K562 (cell line): ENCODE results near the gene IQCN. TPM values are rescaled to one million over a fixed set of nuclear protein-coding genes. Genes with fewer than 3 reads are reported as not detected.

Source experiments
- ARNT ChIP-seq, 2 experiments: fragments of 450-650 bp; IDR thresholded peaks; 2 replicates each; pipeline ENCODE4 v1.6.1; 2016; ENCODE audit warnings: mild to moderate bottlenecking in 1 of 2
- EP400 ChIP-seq: fragments of 450-650 bp; IDR thresholded peaks from 2 replicates; pipeline ENCODE4 v1.6.1; 2017; ENCODE audit warnings: antibody characterized with exemption, mild to moderate bottlenecking, moderate library complexity
- HSF4 ChIP-seq: fragments of 250-450 bp; sonication (Bioruptor Pico); IDR thresholded peaks from 2 replicates; pipeline ENCODE4 v2.1.2; 2022; ENCODE audit warnings: mild to moderate bottlenecking, moderate library complexity, borderline replicate concordance
- KAT8 ChIP-seq: fragments of 450-650 bp; IDR thresholded peaks from 2 replicates; pipeline ENCODE4 v1.6.1; 2016; ENCODE audit warnings: low read depth, mild to moderate bottlenecking
- MEF2A ChIP-seq: IDR thresholded peaks from 2 replicates; pipeline ENCODE4 v1.6.1; 2011; ENCODE audit warnings: low read depth, mild to moderate bottlenecking, low read length, moderate library complexity; ENCODE audit not compliant: control insufficient read depth
- NRF1 ChIP-seq, 2 experiments: fragments of 450-650 bp; IDR thresholded peaks in 1 of 2; conservative IDR thresholded peaks in 1 of 2; 2 replicates each; pipeline ENCODE4 v1.6.1; 2014; ENCODE audit warnings: mild to moderate bottlenecking in 2 of 2
- PCBP1 ChIP-seq: fragments of 200-400 bp; formaldehyde crosslinking; IDR thresholded peaks from 2 replicates; pipeline ENCODE4 v1.6.1; 2018; ENCODE audit warnings: mild to moderate bottlenecking, low read depth, low read length; ENCODE audit not compliant: poor library complexity, severe bottlenecking
- PHF20 ChIP-seq: fragments of 450-650 bp; IDR thresholded peaks from 2 replicates; pipeline ENCODE4 v1.6.1; 2018; ENCODE audit not compliant: partially characterized antibody
- SIX5 ChIP-seq, 2 experiments: IDR thresholded peaks; 2 replicates each; pipeline ENCODE4 v1.6.1; 2011; ENCODE audit warnings: low read length in 2 of 2, borderline replicate concordance in 1 of 2, low read depth in 1 of 2, mild to moderate bottlenecking in 1 of 2, moderate library complexity in 1 of 2; ENCODE audit not compliant: insufficient read depth in 1 of 2
- ZFX ChIP-seq: sonication (generic); formaldehyde crosslinking; IDR thresholded peaks from 2 replicates; pipeline ENCODE4 v1.8.0; 2022; ENCODE audit warnings: mild to moderate bottlenecking, missing genetic modification reagents, moderate library complexity
- polyA plus RNA-seq, 8 experiments: library from polyadenylated mRNA; depleted of rRNA in 4 of 8; stranded (reverse) in 5 of 8; unstranded in 3 of 8; fragments of >200 nt; fragmentation: Nextera tagmentation in 2 of 8; fragmentation: Illumina TruSeq in 1 of 8; extraction: Ambion mirVana in 2 of 8; extraction: Trizol in 1 of 8; gene quantifications; 2 replicates each; pipeline versions ENCODE4 v1.2.1 to v1.2.3, GENCODE V29; 2011 to 2014; ENCODE audit warnings: inconsistent platforms in 1 of 8, missing spikeins in 1 of 8
- total RNA-seq, 7 experiments: library from RNA; depleted of rRNA in 6 of 7; stranded (reverse); fragments of >200 nt in 6 of 7; fragmentation: Illumina TruSeq in 2 of 7; extraction: Trizol in 2 of 7; gene quantifications; 2 replicates each; pipeline versions ENCODE4 v1.2.1 to v1.2.3, GENCODE V29; 2011 to 2021; ENCODE audit warnings: low replicate concordance in 1 of 7
- TF ChIP-seq, protein P1 (sequence below): fragments of 250-450 bp; sonication (Bioruptor Pico); IDR thresholded peaks from 2 replicates; pipeline ENCODE4 v1.9.0; 2021; ENCODE audit warnings: mild to moderate bottlenecking, inconsistent platforms
- TF ChIP-seq, protein P2 (sequence below): fragments of 250-450 bp; sonication (Bioruptor Pico); IDR thresholded peaks from 2 replicates; pipeline ENCODE4 v1.4.0; 2020
- TF ChIP-seq, protein P3 (sequence below): sonication (generic); formaldehyde crosslinking; IDR thresholded peaks from 2 replicates; pipeline ENCODE4 v1.8.0; 2023; ENCODE audit warnings: missing genetic modification reagents, mild to moderate bottlenecking, borderline replicate concordance
- TF ChIP-seq, protein P4 (sequence below): sonication (generic); formaldehyde crosslinking; IDR thresholded peaks from 2 replicates; pipeline ENCODE4 v1.8.0; 2022; ENCODE audit warnings: mild to moderate bottlenecking, missing genetic modification reagents
- TF ChIP-seq, protein P5 (sequence below): IDR thresholded peaks from 2 replicates; pipeline ENCODE4 v1.6.1; 2011; ENCODE audit not compliant: insufficient read length; ENCODE audit errors: extremely low read depth

IQCN gene
- total and polyA plus RNA-seq, 9 of the 15 experiments (the other 6 are each of a cell fraction or from before 2014, with no cell fraction given), result 0.01 to 0.07 (median 0.04) TPM; not detected in 3

DNA sequence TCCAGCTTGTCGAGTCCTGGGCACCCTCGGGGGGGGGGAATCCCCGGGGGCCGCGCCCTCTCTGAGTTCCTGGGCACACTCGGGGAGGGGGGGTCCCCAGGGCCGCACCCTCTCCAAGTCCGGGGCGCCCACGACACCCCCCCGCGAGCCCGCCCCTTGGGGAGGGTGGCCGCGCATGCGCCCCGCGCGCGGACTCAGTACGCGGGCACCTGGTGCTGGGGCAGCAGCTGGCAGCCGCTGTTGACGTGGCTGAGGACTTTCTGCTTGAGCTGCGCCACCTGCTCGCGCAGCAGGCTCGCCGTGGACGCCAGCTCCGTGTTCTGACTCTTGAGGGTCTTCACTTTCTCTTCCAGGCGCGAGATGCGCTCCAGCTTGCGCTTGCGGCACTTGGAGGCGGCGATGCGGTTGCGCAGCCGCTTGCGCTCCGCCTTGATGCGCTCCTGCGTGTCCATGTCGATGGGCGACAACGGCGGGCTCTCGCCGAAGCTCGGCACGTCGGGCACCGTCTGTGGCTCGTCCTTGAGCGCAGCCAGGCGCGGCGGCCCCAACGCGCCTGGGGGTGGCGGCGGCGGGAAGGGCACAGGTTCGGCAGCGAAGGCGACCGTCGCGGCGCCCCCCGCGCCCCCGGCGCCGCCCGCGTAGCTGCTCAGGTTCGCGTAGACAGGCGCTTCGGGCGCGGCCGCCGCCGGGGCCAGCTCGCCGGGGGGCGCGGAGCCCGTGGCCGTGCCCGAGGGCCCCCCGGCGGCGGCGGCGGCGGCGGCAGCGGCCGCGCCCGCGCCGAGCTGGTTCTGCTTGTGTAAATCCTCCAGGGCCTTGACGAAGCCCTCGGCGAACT is 6.2 kb upstream of the IQCN start (continued):
- TF ChIP-seq, protein P1, sequence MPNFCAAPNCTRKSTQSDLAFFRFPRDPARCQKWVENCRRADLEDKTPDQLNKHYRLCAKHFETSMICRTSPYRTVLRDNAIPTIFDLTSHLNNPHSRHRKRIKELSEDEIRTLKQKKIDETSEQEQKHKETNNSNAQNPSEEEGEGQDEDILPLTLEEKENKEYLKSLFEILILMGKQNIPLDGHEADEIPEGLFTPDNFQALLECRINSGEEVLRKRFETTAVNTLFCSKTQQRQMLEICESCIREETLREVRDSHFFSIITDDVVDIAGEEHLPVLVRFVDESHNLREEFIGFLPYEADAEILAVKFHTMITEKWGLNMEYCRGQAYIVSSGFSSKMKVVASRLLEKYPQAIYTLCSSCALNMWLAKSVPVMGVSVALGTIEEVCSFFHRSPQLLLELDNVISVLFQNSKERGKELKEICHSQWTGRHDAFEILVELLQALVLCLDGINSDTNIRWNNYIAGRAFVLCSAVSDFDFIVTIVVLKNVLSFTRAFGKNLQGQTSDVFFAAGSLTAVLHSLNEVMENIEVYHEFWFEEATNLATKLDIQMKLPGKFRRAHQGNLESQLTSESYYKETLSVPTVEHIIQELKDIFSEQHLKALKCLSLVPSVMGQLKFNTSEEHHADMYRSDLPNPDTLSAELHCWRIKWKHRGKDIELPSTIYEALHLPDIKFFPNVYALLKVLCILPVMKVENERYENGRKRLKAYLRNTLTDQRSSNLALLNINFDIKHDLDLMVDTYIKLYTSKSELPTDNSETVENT (CRISPR knock-in tag), result peak; percentile 67; the same call in 1 of the 2 replicates
- TF ChIP-seq KAT8, result no peak
- TF ChIP-seq HSF4 (CRISPR knock-in tag), result no peak
- TF ChIP-seq, protein P2, sequence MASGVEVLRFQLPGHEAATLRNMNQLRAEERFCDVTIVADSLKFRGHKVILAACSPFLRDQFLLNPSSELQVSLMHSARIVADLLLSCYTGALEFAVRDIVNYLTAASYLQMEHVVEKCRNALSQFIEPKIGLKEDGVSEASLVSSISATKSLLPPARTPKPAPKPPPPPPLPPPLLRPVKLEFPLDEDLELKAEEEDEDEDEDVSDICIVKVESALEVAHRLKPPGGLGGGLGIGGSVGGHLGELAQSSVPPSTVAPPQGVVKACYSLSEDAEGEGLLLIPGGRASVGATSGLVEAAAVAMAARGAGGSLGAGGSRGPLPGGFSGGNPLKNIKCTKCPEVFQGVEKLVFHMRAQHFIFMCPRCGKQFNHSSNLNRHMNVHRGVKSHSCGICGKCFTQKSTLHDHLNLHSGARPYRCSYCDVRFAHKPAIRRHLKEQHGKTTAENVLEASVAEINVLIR (CRISPR knock-in tag), result no peak
- TF ChIP-seq NRF1 (conservative IDR thresholded peaks at IDR 0.05 in 1 of 2, IDR thresholded peaks at IDR 0.05 in 1 of 2), result peak; percentile 95 to 96
- TF ChIP-seq SIX5 (IDR thresholded peaks at IDR 0.05; ENCODE audit: borderline replicate concordance in 1 of 2, insufficient read depth in 1 of 2, low read depth in 1 of 2, low read length in 2 of 2), result no peak
- no peak for TF ChIP-seq PHF20
- no peak for TF ChIP-seq MEF2A
- TF ChIP-seq, protein P3, sequence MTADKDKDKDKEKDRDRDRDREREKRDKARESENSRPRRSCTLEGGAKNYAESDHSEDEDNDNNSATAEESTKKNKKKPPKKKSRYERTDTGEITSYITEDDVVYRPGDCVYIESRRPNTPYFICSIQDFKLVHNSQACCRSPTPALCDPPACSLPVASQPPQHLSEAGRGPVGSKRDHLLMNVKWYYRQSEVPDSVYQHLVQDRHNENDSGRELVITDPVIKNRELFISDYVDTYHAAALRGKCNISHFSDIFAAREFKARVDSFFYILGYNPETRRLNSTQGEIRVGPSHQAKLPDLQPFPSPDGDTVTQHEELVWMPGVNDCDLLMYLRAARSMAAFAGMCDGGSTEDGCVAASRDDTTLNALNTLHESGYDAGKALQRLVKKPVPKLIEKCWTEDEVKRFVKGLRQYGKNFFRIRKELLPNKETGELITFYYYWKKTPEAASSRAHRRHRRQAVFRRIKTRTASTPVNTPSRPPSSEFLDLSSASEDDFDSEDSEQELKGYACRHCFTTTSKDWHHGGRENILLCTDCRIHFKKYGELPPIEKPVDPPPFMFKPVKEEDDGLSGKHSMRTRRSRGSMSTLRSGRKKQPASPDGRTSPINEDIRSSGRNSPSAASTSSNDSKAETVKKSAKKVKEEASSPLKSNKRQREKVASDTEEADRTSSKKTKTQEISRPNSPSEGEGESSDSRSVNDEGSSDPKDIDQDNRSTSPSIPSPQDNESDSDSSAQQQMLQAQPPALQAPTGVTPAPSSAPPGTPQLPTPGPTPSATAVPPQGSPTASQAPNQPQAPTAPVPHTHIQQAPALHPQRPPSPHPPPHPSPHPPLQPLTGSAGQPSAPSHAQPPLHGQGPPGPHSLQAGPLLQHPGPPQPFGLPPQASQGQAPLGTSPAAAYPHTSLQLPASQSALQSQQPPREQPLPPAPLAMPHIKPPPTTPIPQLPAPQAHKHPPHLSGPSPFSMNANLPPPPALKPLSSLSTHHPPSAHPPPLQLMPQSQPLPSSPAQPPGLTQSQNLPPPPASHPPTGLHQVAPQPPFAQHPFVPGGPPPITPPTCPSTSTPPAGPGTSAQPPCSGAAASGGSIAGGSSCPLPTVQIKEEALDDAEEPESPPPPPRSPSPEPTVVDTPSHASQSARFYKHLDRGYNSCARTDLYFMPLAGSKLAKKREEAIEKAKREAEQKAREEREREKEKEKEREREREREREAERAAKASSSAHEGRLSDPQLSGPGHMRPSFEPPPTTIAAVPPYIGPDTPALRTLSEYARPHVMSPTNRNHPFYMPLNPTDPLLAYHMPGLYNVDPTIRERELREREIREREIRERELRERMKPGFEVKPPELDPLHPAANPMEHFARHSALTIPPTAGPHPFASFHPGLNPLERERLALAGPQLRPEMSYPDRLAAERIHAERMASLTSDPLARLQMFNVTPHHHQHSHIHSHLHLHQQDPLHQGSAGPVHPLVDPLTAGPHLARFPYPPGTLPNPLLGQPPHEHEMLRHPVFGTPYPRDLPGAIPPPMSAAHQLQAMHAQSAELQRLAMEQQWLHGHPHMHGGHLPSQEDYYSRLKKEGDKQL (CRISPR knock-in tag), result no peak
- TF ChIP-seq, protein P4, sequence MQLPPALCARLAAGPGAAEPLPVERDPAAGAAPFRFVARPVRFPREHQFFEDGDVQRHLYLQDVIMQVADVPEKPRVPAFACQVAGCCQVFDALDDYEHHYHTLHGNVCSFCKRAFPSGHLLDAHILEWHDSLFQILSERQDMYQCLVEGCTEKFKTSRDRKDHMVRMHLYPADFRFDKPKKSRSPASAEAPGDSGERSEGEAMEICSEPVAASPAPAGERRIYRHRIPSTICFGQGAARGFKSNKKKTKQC (CRISPR knock-in tag), result peak; percentile 62; the same call in 1 of the 2 replicates
- no peak for TF ChIP-seq ARNT (IDR thresholded peaks at IDR 0.05)
- peak; percentile 91 for TF ChIP-seq PCBP1
- no peak for TF ChIP-seq EP400
- no peak; the same call in none of the 2 replicates for TF ChIP-seq ZFX (CRISPR knock-in tag)
- TF ChIP-seq, protein P5, sequence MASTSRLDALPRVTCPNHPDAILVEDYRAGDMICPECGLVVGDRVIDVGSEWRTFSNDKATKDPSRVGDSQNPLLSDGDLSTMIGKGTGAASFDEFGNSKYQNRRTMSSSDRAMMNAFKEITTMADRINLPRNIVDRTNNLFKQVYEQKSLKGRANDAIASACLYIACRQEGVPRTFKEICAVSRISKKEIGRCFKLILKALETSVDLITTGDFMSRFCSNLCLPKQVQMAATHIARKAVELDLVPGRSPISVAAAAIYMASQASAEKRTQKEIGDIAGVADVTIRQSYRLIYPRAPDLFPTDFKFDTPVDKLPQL, result no peak
